ENCODE results near the gene SMCHD1.
A peak's percentile ranks its signal among the peaks of the same experiment; 100 is the strongest.
"Not testable (repeated sequence)": the region's sequence is repeated elsewhere in the genome, so short reads cannot be mapped to it uniquely, and the experiment has no call there.

SMCHD1 gene

GRCh38 chr18:2823966-2824365 is 168.4 kb downstream of the SMCHD1 start:
- DNase-seq = no peak

DNA sequence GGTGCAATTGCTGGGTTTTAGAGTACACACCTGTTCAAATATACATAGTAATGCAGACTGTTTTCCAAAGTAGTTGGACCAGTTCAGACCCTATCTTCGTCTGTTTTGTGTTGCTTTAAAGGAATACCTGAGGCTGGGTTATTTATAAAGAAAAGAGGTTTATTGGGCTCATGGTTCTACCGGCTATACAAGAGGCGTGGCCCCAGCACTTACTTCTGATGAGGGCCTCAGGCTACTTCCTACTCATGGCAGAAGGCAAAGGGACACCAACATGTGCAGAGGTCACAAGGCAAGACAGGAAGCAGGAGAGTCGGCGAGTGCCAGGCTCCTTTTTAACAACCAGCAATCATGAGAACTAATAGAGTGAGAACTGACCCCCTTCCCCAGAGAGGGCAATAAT is 169.3 kb downstream of the SMCHD1 start:
- no peak for DNase-seq

DNA sequence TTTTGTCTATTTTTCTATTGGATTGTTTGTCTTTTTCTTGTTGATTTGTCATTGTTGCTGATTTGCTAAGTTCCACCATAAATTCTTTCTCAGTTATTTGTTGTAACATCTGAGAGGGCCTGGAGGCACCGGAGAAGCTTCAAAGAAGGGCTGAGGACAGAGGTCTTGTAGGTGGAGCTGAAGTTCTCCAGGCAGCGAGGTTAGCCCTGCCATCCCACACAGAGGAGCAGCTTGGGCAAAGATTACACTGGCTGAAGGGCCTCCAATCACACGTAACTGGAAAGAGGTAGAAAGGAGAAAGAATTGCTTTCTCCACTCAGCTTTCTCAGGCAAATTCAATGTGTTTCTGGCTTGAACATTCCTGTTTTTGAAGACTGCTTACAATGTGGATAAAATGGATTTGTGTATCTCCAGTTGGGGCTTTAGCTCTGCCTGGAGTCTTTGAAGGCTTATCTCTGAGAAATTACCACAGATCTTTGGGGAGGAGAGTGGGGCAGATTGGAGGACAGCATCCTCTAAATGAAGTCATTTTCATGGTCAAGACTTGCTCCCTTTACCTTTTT is 170.2 kb downstream of the SMCHD1 start:
- no peak for DNase-seq

- no peak for DNase-seq
Measured at GRCh38 chr18:2826581-2826980, 171.1 kb downstream of the SMCHD1 start.

- DNase-seq = no peak
Measured at GRCh38 chr18:2827061-2827460, 171.5 kb downstream of the SMCHD1 start.

DNA sequence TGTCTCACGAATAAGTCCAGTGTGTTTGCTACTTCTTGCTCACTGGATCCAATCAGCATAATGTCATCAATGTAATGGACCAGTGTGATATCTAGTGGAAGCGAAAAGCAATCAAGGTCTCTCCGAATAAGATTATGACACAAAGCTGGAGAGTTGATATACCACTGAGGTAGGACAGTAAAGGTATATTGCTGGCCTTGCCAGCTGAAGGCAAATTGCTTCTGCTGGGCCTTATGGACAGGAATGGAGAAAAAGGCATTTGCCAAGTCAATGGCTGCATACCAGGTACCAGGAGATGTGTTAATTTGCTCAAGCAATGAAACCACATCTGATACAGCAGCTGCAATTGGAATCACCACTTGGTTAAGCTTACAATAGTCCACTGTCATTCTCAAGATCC is 180.6 kb downstream of the SMCHD1 start:
- not testable (repeated sequence) for DNase-seq

DNA sequence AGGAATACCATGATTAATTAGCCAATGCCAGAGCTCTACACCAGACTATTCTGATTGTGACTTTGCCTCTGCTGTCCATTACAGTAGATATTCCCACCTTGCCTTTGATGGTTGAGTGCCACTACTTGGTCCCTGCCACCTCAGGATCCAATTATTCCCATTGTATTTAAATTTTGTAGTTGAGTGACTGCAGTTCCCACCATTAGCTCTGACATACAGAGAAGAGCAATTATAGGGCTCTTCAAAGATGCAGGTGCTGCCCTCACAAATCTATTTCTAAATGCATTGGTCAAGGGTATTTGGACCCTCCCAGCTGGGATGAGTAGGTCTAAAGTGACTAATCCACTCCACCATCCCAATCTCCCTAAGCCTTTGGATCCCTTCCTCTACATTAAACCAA is 181.8 kb downstream of the SMCHD1 start:
- not testable (repeated sequence) for DNase-seq

GRCh38 chr18:2839202-2839601 is 183.7 kb downstream of the SMCHD1 start:
- no peak for DNase-seq

DNA sequence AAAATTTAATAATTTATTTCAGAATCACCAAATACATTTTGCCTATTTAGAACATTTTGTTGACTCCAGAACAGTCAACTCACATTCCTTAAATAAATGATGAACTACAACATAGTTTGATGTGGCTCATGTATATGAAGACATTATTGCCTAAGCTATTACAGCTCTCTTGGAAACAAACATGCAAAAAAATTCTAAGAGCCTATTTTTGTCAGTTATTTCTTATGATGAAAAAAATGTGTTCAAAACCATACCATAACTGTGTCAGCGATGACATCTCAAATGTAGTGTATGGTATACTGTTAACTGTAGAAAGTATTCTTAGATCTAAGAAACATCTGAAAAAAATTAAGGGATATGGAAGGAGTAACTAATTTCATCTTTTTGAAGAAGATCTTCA is 185.0 kb downstream of the SMCHD1 start:
- DNase-seq = no peak

DNA sequence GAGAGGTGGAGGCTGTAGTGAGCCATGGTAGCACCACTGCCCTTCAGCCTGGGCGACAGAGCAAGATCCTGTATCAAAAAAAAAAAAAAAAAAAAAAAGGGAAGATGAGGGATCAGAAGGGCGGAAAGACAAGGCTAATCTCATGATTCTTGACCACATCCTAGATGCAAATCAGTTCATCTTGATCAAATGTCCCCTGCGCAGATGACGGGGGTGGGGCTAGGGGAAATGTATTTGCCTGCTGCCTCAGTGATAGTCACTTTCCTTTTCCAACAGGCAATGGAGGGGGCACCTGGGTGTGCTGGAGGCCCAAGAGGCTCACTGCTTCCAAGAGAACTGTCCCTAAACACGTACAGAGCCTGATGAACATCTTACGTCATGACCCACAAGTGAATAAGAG is 187.6 kb downstream of the SMCHD1 start:
- no peak for DNase-seq

DNA sequence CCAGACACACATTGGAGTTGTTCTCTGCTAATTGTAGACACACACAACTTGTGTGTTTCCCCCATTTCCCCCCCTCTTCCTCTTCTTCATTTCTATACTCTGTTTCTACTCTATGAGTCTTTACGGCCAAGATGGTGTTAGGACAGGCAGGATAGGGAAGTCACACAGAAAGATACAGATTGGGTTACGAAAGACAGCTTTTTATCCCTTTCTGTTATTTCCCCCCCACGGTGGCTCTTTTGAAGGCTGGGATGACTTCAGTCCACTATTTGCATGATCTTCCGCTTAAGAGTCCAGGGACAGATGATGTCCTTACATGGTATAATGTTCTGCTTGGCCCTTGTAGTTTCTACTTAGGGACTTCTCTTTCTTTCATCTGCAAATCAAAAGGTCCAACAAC is 189.6 kb downstream of the SMCHD1 start:
- no peak for DNase-seq

DNA sequence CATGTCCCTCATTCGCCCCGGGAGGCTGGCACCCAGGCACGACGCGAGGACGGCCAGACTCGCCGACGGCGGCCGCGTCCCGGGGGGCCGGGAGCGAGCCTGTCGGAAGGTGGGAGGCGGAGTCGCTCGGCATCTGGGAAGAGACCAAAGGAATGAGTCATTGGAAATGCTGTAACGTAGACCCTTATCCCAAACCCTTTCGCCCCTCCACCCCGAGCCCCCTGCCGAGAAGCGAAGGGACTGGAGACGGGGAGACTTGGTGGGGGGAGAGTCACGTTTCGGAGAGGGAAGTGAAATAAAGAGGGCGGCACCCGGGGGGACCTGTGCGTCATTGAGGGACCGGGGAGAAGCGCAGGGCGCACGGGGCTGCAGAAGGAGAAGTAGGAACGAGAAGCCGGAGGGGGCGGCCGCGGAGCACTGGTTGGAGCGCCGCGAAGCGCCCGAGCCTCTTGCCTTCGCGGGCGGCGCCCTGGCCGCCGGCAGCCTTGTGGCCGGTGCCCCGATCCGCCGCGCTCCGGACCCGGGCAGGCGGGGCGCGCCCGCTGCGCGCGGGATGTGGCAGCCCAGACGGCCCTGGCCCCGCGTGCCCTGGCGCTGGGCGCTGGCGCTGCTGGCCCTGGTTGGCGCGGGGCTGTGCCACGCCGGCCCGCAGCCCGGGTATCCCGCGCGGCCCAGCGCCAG is 191.2 kb downstream of the SMCHD1 start, which contains the start of gene EMILIN2:
Gene EMILIN2 (plus strand): TSS at position 371 of the 681 bp plus-strand sequence. CDS start 183 bp downstream, at position 554.
- DNase-seq = peak; percentile 53

- DNase-seq = peak; percentile 24
Measured at GRCh38 chr18:2847317-2848246, 192.1 kb downstream of the SMCHD1 start.

DNA sequence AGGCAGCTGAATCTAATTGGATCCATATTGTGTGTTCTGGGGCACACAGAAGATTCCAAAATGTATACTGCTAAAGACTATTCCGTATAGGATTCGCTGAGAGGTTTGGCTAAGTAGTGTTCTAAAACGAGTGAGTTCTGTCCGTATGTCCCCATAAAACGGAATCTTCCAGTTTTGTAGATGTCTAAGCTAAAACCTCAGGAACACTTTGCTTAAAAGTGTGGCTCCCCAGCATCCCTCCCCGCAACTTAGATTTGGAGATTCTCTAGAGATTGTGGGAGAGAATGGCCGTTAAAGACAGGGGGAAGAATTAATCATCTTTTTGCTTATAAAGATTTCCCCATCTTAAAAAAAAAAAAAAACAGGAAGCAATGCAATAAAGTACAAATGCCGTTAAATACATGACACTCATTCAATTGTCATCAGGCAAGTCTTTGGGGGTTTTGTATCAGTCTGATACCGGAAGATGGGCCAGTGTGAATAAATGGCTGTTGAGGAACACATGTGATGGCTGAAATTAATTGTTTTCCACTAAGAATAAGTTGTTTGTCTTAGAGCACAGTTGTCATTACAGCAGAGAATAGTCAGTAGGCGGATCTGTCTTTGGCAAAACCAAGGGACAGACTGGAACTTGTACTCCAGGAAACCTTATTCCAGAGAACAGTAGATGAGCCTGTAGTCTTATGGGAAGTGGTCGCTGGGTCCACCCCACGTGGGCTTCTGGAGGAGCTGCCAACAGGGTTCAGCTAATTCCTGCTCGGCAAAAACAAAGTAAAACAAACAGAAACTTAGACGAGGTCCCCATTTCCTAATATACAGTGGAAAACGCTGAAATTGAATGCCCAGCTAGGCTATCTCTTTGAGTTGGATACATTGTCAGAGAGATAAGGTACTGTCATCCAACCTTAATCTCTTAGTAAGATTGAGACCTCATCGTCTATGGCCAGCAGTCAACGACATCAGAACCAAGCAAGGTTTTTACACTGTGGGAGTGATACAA is 193.0 kb downstream of the SMCHD1 start:
- DNase-seq = no peak

DNA sequence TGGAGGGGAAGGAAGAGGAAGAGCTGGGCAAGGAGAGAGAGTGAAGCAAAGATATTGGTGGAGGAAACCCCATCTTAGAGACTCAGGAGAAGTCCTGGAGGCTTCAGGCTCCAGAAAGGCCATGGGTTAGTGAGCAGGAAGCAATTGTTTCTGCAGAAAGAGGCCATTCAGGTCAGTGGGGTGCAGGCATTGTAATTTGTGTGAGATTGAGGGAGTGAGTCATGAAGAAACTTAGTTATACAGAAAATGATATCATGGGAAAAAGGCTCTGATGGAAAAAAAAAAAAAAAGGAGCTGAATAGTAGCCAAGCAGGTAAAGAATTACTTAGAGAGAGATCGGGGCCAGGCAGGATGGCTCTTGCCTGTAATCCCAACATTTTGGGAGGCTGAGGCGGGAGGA is 195.3 kb downstream of the SMCHD1 start:
- no peak for DNase-seq

DNA sequence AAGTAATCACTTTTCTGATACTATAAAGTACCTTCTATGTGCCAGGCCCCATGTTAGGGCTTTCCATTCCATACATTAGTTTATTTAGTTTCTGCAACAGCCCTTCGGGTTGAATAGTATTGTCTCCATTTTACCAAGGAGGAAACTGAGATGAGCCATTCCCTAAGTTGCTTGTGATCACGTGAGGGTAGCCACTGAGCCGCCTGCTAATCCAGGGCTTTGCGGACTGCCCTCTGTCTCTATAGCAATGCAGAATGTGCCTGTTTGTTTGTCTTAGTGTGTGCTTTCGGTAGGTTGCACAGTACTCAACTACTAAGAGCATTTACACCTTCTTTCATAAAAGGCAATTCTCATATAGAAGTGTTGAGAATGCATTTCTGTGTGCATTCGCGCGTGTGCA is 196.2 kb downstream of the SMCHD1 start:
- no peak for DNase-seq

GRCh38 chr18:2852460-2852859 is 196.9 kb downstream of the SMCHD1 start:
- DNase-seq = not testable (repeated sequence)

GRCh38 chr18:2853173-2853925 is 197.8 kb downstream of the SMCHD1 start:
- DNase-seq = no peak

DNA sequence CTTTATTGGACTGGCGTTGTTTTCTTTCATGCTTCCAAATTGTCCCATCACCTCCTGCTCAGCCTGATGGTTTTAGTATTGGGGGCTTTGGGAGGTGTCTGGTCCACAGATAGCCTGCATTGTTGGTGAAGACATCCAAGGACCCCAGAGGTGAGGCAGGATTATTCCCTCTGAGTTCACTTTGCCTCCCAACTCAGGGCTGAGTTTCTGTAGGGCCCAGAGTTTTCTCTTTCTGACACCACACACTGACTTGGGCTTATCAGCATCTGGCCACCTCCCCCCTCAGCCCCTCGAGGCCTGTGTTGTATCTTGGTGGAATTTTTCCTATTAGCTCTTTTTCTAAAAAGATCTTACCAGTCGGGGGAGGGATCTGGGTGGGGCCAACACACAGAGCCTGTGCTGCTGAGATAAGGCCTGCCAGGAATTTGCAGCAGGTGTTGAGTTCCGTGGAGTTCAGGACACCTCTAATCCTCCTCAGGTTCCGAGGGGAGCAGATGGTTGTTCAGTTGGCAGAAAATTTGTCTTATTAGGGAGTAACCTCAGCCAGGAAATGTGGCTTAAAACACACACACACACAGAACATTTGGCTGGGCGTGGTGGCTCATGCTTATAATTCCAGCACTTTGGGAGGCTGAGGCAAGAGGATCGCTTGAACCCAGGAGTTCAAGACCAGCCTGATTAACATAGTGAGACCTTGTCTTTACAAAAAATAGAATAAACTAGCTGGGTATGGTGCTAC is 198.6 kb downstream of the SMCHD1 start:
- DNase-seq = no peak

Measured in activated CD8-positive, alpha-beta memory T cell treated with anti-CD3 and anti-CD28 coated beads, Interleukin-2, amount 50 U/mL, for 4 hours (primary cell).